ENCODE measurements around the gene SKIDA1.

GRCh38 chr10:21499701-21500577 is 25.5 kb downstream of the SKIDA1 start:
- TF ChIP-seq SRF (IDR thresholded peaks at IDR 0.05; ENCODE audit: low read depth) = no peak
- TF ChIP-seq ZFX (IDR thresholded peaks at IDR 0.05) = no peak
- TF ChIP-seq POLR2A (IDR thresholded peaks at IDR 0.05; ENCODE audit: borderline replicate concordance, extremely low read depth, insufficient read depth, insufficient read length) = no peak
- TF ChIP-seq CTCF (IDR thresholded peaks at IDR 0.05 in 2 of 3, conservative IDR thresholded peaks at IDR 0.05 in 1 of 3; ENCODE audit: borderline replicate concordance in 1 of 3, insufficient read depth in 1 of 3, low read depth in 2 of 3, low read length in 2 of 3) = no peak
- no peak for TF ChIP-seq FOSL1 (IDR thresholded peaks at IDR 0.05; ENCODE audit: low read depth)
- TF ChIP-seq POLR2AphosphoS5 (IDR thresholded peaks at IDR 0.05; ENCODE audit: low read depth, low read length) = no peak
- TF ChIP-seq TCF7L2 (IDR thresholded peaks at IDR 0.05; ENCODE audit: borderline replicate concordance, extremely low read depth, insufficient read depth, insufficient read length) = no peak
